ENCODE results near the gene LRCH4. TPM values are rescaled to one million over a fixed set of nuclear protein-coding genes. Genes with fewer than 3 reads are reported as not detected.

Gene LRCH4
- polyA plus RNA-seq, 1 donor (not counting 4 experiments of a cell fraction or from before 2014, with no cell fraction given): 4.9 TPM

- H3K9me3 ChIP-seq (ENCODE audit: control insufficient read depth, low read depth, low read length): no peaks in the 10 kb centered on the region
- H3K27me3 ChIP-seq (ENCODE audit: control insufficient read depth, extremely low read depth, insufficient read depth, low read length): peaks cover 18% of the 10 kb centered on the region
- H2AFZ ChIP-seq (ENCODE audit: control insufficient read depth, low read length): no peak overlapping the region
- peaks cover 0 to 27% of the 10 kb centered on the region in 2 experiments for H3K36me3 ChIP-seq (ENCODE audit: control insufficient read depth in 2 of 2, extremely low read depth in 1 of 2, insufficient read depth in 2 of 2, low read length in 2 of 2)
- H3K79me2 ChIP-seq (ENCODE audit: control insufficient read depth, insufficient read depth, low read length): no peaks in the 10 kb centered on the region
- H3K9me1 ChIP-seq (ENCODE audit: control insufficient read depth, extremely low read depth, insufficient read depth, low read length): no peaks in the 10 kb centered on the region
- H4K20me1 ChIP-seq (ENCODE audit: control insufficient read depth, extremely low read depth, insufficient read depth, low read length): no peaks in the 10 kb centered on the region
- DNase-seq (ENCODE audit: low read depth, low spot score): no peak
- H3K9ac ChIP-seq (ENCODE audit: control insufficient read depth, extremely low read depth, insufficient read depth, low read length): no peak overlapping the region
- no peak overlapping the region for H3K27ac ChIP-seq (ENCODE audit: control insufficient read depth, insufficient read depth, low read length)
- H3K4me3 ChIP-seq (ENCODE audit: control insufficient read depth in 2 of 3, extremely low read depth in 1 of 3, insufficient read depth in 2 of 3, low read depth in 1 of 3, low read length in 3 of 3): no peak overlapping the region
- peaks cover 3% of the 10 kb centered on the region for H3K4me1 ChIP-seq (ENCODE audit: control insufficient read depth, extremely low read depth, insufficient read depth, low read length)
- dilution Hi-C loops (cut with MboI; ENCODE audit: extremely low pct_ligation_motif_present, low sequenced_read_pairs): no loop called here
- FAIRE-seq: no peak
- no peak overlapping the region for H3K4me2 ChIP-seq (ENCODE audit: control insufficient read depth, extremely low read depth, insufficient read depth, low read depth, low read length)
- TF ChIP-seq EZH2 (IDR thresholded peaks at IDR 0.05; ENCODE audit: low read length) (no peak), CTCF (optimal IDR thresholded peaks at IDR 0.05 in 1 of 3, IDR thresholded peaks at IDR 0.05 in 1 of 3, conservative IDR thresholded peaks at IDR 0.05 in 1 of 3; ENCODE audit: extremely low read depth in 1 of 3, insufficient read depth in 2 of 3, low read length in 3 of 3) (no peak)
Measured at GRCh38 chr7:100574362-100575205, 11.3 kb downstream of the LRCH4 start.

GRCh38 chr7:100573691-100574361 lies 12.1 kb downstream of the LRCH4 start, which contains the start of gene SAP25:
SAP25 (minus strand) TSS chr7:100573900; CDS start chr7:100573742, 158 bp downstream.
- Histone ChIP-seq H3K27me3 (ENCODE audit: control insufficient read depth, extremely low read depth, insufficient read depth, low read length) (peaks cover 23% of the 10 kb centered on the region), H3K9me3 (ENCODE audit: control insufficient read depth, low read depth, low read length) (no peaks in the 10 kb centered on the region), H3K9ac (ENCODE audit: control insufficient read depth, extremely low read depth, insufficient read depth, low read length) (no peak within 1 kb of the TSS), H3K79me2 (ENCODE audit: control insufficient read depth, insufficient read depth, low read length) (no peaks in the 10 kb centered on the region), H3K27ac (ENCODE audit: control insufficient read depth, insufficient read depth, low read length) (no peak within 1 kb of the TSS), H3K36me3 (ENCODE audit: control insufficient read depth in 2 of 2, extremely low read depth in 1 of 2, insufficient read depth in 2 of 2, low read length in 2 of 2) (peaks cover 0 to 23% of the 10 kb centered on the region in 2 experiments), H3K4me3 (ENCODE audit: control insufficient read depth in 2 of 3, extremely low read depth in 1 of 3, insufficient read depth in 2 of 3, low read depth in 1 of 3, low read length in 3 of 3) (no peak within 1 kb of the TSS), H3K4me1 (ENCODE audit: control insufficient read depth, extremely low read depth, insufficient read depth, low read length) (peaks cover 3% of the 10 kb centered on the region), H3K9me1 (ENCODE audit: control insufficient read depth, extremely low read depth, insufficient read depth, low read length) (no peaks in the 10 kb centered on the region), H4K20me1 (ENCODE audit: control insufficient read depth, extremely low read depth, insufficient read depth, low read length) (no peaks in the 10 kb centered on the region), H3K4me2 (ENCODE audit: control insufficient read depth, extremely low read depth, insufficient read depth, low read depth, low read length) (no peak within 1 kb of the TSS), H2AFZ (ENCODE audit: control insufficient read depth, low read length) (no peak within 1 kb of the TSS)
- dilution Hi-C loops (cut with MboI; ENCODE audit: extremely low pct_ligation_motif_present, low sequenced_read_pairs): no loop called here
- DNase-seq (ENCODE audit: low read depth, low spot score) (no peak), FAIRE-seq (no peak)
- no peak for TF ChIP-seq CTCF (optimal IDR thresholded peaks at IDR 0.05 in 1 of 3, IDR thresholded peaks at IDR 0.05 in 1 of 3, conservative IDR thresholded peaks at IDR 0.05 in 1 of 3; ENCODE audit: extremely low read depth in 1 of 3, insufficient read depth in 2 of 3, low read length in 3 of 3)

Data from keratinocyte (primary cell).